ENCODE results near the gene SF3A1.

Gene SF3A1

GRCh38 chr22:30385942-30386341 lies 29.2 kb upstream of the SF3A1 start:
- no peak for DNase-seq

GRCh38 chr22:30383061-30383460 lies 26.4 kb upstream of the SF3A1 start:
- DNase-seq: no peak

DNA sequence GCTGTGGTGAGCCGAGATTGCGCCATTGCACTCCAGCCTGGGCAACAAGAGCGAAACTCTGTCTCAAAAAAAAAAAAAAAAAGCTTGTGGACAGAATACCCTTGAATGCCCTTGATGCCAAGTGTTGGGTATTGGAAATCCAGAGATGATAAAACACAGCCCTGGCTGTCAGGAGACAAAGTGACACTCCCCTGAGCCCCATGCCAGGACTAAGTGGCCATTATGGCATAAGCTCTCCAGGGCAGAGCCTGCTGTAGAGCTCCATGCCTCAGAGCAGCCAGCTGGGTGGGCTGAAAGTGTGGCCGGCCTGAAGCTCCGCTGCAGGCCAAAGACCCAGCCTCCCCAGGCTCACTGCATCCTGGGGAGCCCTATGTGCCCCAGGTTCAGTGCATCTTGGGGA lies 25.6 kb upstream of the SF3A1 start:
- no peak for DNase-seq

- DNase-seq: no peak
These were observed 24.6 kb upstream of the SF3A1 start for GRCh38 chr22:30381264-30381663.

- no peak for DNase-seq
These were observed 23.3 kb upstream of the SF3A1 start for GRCh38 chr22:30380011-30380410.

- DNase-seq: no peak
These were observed 18.7 kb upstream of the SF3A1 start for GRCh38 chr22:30375312-30375849.

- DNase-seq: no peak
These were observed 16.9 kb upstream of the SF3A1 start for GRCh38 chr22:30373331-30374325.

DNA sequence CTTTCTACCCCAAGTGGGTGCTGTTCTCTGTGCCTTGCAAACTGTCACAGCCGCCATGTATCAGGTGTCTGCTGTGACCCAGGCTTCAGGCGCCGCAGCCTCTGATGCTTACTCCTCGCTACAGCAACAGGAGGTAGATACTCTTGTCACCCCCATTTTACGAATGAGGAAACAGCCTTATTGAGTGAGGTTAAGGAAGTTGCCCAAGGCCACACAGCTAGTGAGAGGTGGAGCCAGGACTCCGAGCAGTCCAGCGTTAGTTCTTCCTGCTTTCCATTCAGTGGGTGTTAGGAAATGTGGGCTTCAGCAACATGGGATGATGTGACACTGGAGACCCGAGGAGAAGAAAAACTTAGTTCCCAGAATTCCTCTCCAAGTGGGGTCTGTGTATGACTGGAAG lies 16.2 kb upstream of the SF3A1 start:
- no peak for DNase-seq

- no peak for DNase-seq
These were observed 15.3 kb upstream of the SF3A1 start for GRCh38 chr22:30371981-30372380.

- DNase-seq: no peak
These were observed 14.6 kb upstream of the SF3A1 start for GRCh38 chr22:30371321-30371720.

DNA sequence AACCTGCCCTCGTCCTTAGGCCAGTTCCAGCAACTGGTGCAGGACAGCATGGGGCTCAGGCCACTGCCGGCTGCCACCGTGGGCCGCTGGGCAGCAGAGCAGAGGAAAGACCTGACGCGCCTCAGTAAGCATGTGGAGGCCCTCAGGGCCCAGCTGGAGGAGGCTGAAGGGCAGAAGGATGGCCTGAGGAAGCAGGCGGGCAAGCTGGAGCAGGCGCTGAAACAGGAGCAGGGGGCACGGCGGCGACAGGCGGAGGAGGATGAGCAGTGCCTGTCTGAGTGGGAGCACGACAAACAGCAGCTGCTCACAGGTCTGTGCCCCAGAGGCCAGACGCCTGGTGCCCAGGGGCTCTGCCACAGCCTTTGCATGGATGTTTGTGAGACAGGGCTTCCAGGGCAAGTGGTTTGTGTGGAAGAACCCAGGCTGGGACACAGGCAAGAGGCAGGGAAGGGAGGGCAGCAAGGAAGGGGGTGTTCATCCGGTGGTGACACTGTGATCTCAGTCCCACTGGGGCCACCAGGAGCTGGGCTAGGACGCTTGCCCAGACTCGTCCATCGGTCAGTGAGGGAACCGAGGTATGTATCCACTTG lies 14.0 kb upstream of the SF3A1 start:
- no peak for DNase-seq

DNA sequence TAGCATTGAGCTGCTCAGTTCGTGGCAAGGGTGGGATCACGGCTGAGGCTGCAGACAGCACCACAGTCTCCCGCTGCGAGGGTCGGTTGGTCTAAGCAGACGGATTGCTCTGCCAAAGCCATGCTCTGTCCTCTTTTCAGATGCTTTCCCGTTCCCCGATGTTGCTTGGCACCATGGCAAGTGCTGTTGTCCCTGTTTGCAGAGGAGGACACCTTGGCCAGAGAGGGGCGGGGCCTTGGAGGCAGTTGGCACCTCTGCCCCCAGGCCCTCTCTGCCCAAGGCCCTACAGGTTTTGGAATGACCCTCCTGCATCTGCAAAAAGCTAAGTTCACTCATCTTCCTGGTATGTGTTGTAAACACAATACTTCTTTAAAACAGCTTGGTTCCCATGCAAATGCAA lies 11.7 kb upstream of the SF3A1 start:
- DNase-seq: no peak

GRCh38 chr22:30365891-30366290 lies 9.2 kb upstream of the SF3A1 start:
- no peak for DNase-seq

DNA sequence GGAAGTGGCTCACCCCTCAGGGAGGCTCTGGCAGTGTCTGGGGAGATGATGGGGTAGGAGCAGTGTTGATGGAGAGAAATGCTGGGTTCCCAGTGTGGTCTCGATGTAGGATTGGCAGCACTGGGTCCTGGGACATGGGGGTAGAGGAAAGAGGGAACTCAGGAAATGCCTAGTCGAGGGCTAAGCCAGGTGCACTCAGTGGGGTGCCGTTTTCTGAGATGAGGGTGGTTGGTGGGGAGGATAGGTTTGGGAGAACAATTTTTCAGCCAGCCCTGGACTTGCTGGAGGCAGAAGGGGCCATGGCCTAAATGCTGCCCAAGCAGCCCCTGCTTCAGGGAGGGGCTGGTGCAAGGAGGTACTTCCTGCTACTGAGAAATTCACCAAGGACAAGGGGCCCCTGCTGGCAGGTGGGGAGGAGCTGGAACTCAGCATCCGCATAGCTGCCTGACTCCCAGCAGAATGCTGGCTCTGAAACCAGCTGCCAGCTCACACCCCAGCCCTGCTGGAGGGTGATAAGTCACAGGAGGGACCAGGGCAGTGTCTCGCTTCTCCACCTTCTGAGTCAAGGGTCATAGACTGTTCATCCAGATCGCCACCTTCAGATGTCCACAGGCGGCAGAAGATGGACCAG lies 6.1 kb upstream of the SF3A1 start:
- no peak for DNase-seq

DNA sequence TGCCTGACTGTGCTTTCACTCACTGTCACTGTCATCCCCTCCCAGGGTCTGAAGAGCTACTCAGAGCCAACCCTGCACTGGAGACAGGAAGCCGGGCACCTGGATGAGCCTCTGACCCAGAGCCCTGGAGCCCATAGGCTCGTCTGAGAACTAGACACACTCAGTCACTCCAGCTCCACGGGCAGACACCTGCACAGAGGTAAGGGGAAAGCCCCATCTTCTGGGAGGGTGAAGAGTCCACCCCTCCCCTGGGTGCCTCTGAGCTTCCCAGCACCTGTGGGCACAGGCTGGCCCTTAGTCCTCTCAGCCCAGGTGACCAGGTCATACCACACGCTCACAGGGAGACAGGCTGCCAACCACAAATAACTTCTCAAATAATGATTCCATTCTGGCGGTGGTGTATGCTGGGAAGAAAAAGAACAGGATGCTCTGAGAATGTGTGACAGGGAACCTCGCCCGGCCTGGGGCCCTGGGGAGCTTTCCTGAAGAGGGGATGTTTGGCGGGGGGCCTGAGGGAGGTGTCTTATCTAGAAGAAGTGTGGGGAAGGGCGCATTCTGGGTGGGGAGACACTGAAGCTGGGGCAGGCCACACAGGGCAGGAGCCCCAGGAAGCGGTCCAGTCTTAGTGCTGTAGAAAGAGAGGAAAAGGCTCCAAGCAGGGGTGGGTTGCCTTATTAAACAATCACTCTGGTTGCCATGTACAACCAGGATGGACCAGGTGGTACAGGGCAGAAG lies 5.4 kb upstream of the SF3A1 start:
- no peak for DNase-seq

DNA sequence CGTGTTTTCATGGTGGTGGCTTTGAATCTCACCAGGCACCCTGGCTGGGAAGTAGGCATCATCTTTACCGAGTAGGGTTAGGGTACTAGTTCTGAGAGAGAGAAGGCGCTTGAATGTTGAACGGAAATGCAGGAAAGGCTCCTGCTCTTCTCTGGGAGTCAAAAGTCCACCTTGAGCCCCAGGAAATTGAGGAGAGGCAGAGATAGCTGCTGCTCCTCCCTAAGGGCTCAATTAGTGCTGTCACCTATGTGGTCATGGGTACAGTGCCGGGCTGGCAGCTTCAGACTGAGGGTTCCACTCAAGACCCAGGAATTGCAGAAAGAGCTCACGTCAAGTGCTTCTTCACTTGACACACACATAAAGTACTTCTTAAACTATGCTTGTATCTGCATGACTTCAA lies 1.8 kb upstream of the SF3A1 start:
- no peak for DNase-seq

DNA sequence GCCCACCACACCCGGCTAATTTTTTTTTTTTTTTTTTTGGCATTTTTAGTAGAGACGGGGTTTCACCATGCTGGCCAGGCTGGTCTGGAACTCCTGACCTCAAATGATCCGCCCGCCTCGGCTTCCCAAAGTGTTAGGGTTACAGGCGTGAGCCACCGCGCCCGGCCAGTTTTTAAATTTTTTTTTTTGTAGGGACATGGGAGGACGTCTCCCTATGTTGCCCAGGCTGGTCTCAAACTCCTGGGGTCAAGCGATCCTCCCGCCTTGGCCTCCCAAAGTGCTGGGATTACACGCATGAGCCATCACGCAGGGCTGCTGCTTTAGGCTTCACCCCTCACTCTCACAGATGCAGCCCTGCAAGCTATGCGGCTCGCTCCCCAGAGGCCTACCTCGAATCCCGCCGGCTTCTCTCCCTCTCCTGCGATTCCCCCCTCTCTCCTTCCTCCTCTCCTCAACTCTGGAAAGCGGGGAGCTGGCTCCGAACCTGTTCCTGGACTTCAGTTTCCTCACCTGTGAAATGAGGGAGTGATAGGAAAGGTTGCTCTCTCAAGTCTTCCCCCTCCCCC lies 1.0 kb upstream of the SF3A1 start:
- DNase-seq: no peak

DNA sequence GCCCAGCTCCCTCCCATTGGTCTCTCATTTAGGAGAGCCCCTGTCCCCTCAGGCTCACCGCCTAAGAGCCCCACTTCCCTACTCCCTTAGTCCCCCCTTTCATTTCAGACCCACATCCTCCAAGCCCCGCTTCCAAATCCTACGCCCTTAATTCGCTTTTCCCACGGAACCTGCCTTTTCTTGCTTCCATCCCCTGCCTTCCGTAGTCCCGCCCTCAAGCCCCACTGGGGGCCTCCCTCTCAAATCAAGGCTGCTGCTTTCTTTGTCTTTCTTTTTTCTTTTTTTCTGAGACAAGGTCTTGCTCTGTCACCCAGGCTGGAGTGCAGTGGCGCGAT lies 509 bp upstream of the SF3A1 start:
- DNase-seq: no peak

DNA sequence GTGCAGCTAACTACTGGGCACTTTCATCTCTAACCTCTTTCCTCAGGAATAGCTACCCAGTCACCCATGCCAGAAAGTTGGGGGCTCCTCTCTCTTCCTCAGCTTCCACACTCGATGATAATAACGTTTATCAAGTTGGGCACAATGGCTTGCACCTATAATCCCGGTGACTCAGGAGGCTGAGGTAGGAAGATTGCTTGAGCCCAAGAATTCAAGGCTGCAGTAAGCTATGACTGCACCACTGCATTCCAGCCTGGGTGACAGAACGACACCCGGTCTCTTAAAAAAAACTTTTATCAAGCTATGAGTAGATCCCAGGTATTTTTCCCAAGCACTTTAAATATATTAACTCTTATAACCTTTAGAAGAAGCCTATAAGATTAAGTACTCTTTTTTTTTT lies 2.0 kb downstream of the SF3A1 start:
- no peak for DNase-seq

DNA sequence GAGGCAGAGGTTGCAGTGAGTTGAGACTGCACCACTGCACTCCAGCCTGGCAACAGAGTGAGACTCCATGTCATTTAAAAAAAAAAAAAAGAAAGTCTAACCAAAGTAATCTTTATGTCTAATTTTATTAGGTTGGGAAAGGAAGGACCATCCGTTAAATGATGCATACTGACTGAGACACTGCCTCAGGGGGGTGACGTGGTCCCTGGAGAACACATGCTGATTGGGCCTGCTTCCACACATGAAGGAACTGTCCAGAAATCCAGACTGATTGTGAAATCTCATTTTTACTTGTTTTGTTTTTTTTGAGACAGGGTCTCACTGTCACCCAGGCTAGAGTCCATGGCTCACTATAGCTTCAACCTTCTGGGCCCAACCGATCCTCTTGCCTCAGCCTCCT lies 5.5 kb downstream of the SF3A1 start:
- DNase-seq: no peak

- no peak for DNase-seq
These were observed 7.9 kb downstream of the SF3A1 start for GRCh38 chr22:30348809-30349208.

DNA sequence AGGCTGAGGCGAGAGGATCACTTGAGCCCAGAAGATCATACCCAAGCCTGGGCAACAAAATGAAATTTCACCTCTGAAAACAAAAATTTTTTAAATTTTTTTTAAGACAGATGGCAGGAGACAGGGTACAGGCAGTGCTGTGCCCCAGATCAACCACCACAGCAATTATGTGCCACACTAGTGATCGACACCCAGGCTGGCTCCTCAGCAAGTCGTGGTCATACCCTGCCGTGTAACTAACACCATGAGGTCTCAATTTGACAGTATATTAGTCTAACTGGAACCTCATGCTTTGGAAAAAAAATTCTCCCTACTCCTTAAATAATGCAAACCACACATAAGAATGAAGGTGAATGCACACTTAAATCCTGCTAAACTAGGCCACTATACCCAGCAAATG lies 8.3 kb downstream of the SF3A1 start:
- DNase-seq: peak; percentile 52
